Ureter (tissue), 1 donor: Measurements from ENCODE around the gene RPE65. TPM values are rescaled to one million over a fixed set of nuclear protein-coding genes. Genes with fewer than 3 reads are reported as not detected.
"Not testable (repeated sequence)": the region's sequence is repeated elsewhere in the genome, so short reads cannot be mapped to it uniquely, and the experiment has no call there.

ENCODE experiments used
- DNase-seq: peaks from one replicate; pipeline ENCODE4 v3.0.0-alpha.2; 2020; ENCODE audit warnings: low spot score
- total RNA-seq: library from RNA; stranded (reverse); gene quantifications from one replicate; pipeline ENCODE4 v1.2.4, GENCODE V29; 2023
- donor health status: DM: yes; HTN: yes; CAD: no.

Gene RPE65
- total RNA-seq, 1 donor from 2014 or later, result not detected

- DNase-seq, result no peak
Observed at GRCh38 chr1:68453060-68453670, 3.4 kb upstream of the RPE65 start.

GRCh38 chr1:68448365-68448764, 1.4 kb downstream of the RPE65 start:
- DNase-seq, result no peak

- no peak for DNase-seq
Observed at GRCh38 chr1:68445709-68446108, 4.0 kb downstream of the RPE65 start.

- no peak for DNase-seq
Observed at GRCh38 chr1:68442822-68443556, 6.8 kb downstream of the RPE65 start.

GRCh38 chr1:68442006-68442405, 7.7 kb downstream of the RPE65 start:
- no peak for DNase-seq

GRCh38 chr1:68438310-68438709, 11.4 kb downstream of the RPE65 start:
- no peak for DNase-seq

GRCh38 chr1:68433395-68433794, 16.4 kb downstream of the RPE65 start:
- DNase-seq, result no peak

- no peak for DNase-seq
Observed at GRCh38 chr1:68431076-68431475, 18.7 kb downstream of the RPE65 start.

GRCh38 chr1:68429233-68429808, 20.4 kb downstream of the RPE65 start:
- no peak for DNase-seq

- no peak for DNase-seq
Observed at GRCh38 chr1:68426594-68426993, 23.2 kb downstream of the RPE65 start.

- DNase-seq, result no peak
Observed at GRCh38 chr1:68421350-68421749, 28.4 kb downstream of the RPE65 start.

GRCh38 chr1:68409426-68409825, 40.3 kb downstream of the RPE65 start:
- no peak for DNase-seq

GRCh38 chr1:68401506-68401905, 48.2 kb downstream of the RPE65 start:
- DNase-seq, result no peak

- not testable (repeated sequence) for DNase-seq
Observed at GRCh38 chr1:68395575-68395974, 54.2 kb downstream of the RPE65 start.

- DNase-seq, result not testable (repeated sequence)
Observed at GRCh38 chr1:68392474-68392873, 57.3 kb downstream of the RPE65 start.

- not testable (repeated sequence) for DNase-seq
Observed at GRCh38 chr1:68385798-68386524, 63.8 kb downstream of the RPE65 start.

GRCh38 chr1:68384872-68385411, 64.8 kb downstream of the RPE65 start:
- DNase-seq, result no peak

- DNase-seq, result no peak
Observed at GRCh38 chr1:68384321-68384813, 65.4 kb downstream of the RPE65 start.

GRCh38 chr1:68383092-68383491, 66.7 kb downstream of the RPE65 start:
- no peak for DNase-seq

- no peak for DNase-seq
Observed at GRCh38 chr1:68379085-68379478, 70.7 kb downstream of the RPE65 start.
